Osteocyte (in vitro differentiated cells): ENCODE data around the gene ELMOD3. TPM values are rescaled to one million over a fixed set of nuclear protein-coding genes. Genes with fewer than 3 reads are reported as not detected.
A peak's percentile ranks its signal among the peaks of the same experiment; 100 is the strongest.
"Not testable (repeated sequence)": the region's sequence is repeated elsewhere in the genome, so short reads cannot be mapped to it uniquely, and the experiment has no call there.

Experiments
- DNase-seq: peaks from one replicate; pipeline ENCODE4 v3.0.0; 2021; ENCODE audit warnings: mixed read lengths; ENCODE audit not compliant: unreplicated experiment; ENCODE audit errors: extremely low spot score
- H3K27ac Mint-ChIP-seq: one replicate; pipeline ENCODE4 v1.8.0; 2021; ENCODE audit warnings: mild to moderate bottlenecking, mixed read lengths; ENCODE audit not compliant: unreplicated experiment
- H3K27me3 Mint-ChIP-seq: one replicate; pipeline ENCODE4 v1.8.0; 2021; ENCODE audit warnings: mixed read lengths; ENCODE audit not compliant: unreplicated experiment
- H3K36me3 Mint-ChIP-seq: one replicate; pipeline ENCODE4 v1.8.0; 2021; ENCODE audit warnings: mixed read lengths; ENCODE audit not compliant: unreplicated experiment
- H3K4me1 Mint-ChIP-seq: one replicate; pipeline ENCODE4 v1.8.0; 2021; ENCODE audit warnings: mixed read lengths; ENCODE audit not compliant: unreplicated experiment
- H3K4me3 Mint-ChIP-seq: one replicate; pipeline ENCODE4 v1.8.0; 2021; ENCODE audit warnings: mild to moderate bottlenecking, moderate library complexity, mixed read lengths; ENCODE audit not compliant: unreplicated experiment
- H3K9me3 Mint-ChIP-seq: one replicate; pipeline ENCODE4 v1.8.0; 2021; ENCODE audit warnings: mixed read lengths; ENCODE audit not compliant: unreplicated experiment
- total RNA-seq: library from RNA; stranded (reverse); gene quantifications from 2 replicates; pipeline ENCODE4 v1.2.1, GENCODE V29; 2021
- TF ChIP-seq, protein P1 (sequence below): fragments of 200-600 bp; sonication (generic); IDR thresholded peaks from 2 replicates; pipeline ENCODE4 v1.5.0; 2021; ENCODE audit warnings: antibody characterized with exemption, mild to moderate bottlenecking, moderate library complexity

ELMOD3 gene
- total RNA-seq, 1 donor from 2014 or later = 21.1 TPM

DNA sequence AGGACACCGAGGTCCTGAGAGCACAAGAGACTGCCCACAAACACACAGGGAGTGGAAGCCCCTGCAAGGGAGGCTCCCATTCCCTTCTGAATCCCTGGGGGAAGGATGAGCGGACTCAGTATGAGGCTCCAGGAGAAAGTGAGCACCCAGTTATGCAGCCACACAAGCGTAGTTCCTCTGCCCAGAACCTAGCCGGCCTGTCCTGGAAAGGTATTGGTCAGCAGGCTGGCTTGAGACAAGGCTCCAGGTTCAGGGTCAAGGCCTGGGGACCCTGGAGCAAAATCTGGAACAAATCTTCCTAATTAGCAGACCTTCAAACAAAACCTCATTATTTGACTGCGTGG, 56.8 kb downstream of the ELMOD3 start:
- Mint-ChIP-seq H3K36me3 (no peaks in the 10 kb centered on the region), H3K4me1 (peaks cover 38% of the 10 kb centered on the region), H3K4me3 (no peak overlapping the region), H3K9me3 (no peaks in the 10 kb centered on the region), H3K27ac (no peak overlapping the region), H3K27me3 (no peaks in the 10 kb centered on the region)
- DNase-seq = no peak
- TF ChIP-seq, protein P1, sequence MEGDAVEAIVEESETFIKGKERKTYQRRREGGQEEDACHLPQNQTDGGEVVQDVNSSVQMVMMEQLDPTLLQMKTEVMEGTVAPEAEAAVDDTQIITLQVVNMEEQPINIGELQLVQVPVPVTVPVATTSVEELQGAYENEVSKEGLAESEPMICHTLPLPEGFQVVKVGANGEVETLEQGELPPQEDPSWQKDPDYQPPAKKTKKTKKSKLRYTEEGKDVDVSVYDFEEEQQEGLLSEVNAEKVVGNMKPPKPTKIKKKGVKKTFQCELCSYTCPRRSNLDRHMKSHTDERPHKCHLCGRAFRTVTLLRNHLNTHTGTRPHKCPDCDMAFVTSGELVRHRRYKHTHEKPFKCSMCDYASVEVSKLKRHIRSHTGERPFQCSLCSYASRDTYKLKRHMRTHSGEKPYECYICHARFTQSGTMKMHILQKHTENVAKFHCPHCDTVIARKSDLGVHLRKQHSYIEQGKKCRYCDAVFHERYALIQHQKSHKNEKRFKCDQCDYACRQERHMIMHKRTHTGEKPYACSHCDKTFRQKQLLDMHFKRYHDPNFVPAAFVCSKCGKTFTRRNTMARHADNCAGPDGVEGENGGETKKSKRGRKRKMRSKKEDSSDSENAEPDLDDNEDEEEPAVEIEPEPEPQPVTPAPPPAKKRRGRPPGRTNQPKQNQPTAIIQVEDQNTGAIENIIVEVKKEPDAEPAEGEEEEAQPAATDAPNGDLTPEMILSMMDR = no peak

DNA sequence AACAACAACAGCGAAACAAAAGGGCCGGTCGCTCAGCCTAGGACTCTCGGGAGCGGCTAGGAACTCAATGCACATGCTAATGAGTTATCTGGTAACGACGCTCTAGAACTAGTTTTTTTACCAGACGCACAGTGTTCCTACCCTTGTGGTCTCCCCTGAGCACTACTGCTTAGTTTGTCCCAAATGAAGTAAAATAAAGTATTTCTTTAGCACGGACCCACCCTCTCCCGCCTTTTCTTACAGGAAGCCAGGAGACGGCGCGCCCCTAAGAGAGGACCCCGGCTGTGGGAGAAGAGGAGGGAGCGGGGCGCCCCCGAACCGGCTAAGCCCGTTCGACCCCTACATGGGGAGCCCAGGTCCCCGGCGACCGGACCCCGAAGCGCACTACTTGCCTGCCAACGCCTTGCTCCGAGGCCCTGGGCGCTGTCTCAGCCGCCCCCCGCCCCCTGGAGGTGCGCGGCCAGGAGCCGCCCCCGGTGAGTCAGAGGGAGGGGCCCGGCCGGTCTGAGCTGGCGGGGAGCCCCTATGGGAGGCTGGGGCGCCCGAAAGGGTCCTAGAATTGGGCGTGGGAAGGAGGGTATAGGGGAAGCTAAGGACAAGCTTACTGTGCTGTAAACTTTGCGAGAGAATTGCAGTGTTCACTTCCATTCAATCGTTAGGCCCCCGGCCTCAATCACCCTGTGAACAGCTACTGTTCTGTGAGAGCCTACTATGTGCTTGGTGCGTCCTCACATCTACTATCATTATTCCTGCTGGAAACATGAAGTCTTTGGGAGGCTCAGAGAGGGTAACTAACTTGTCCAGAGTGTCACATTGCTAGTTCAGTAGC, 59.2 kb downstream of the ELMOD3 start:
- peaks cover 32% of the 10 kb centered on the region for H3K4me1 Mint-ChIP-seq
- TF ChIP-seq, protein P1 = no peak
- DNase-seq = no peak

DNA sequence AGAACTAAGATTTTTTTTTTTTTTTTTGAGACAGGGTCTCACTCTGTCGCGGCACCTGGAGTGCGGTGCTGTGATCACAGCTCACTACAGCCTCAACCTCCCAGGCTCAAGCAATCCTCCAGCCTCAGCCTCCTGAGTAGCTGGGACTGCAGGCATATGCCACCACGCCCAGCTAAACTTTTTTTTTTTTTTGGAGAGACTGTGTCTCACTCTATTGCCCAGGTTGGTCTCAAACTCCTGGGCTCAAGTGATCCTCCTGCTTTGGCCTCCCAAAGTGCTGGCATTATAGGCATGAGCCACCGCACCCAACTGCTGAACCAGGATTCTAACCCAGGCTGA, 59.8 kb downstream of the ELMOD3 start:
- not testable (repeated sequence) for H3K36me3 Mint-ChIP-seq, H3K27me3 Mint-ChIP-seq, DNase-seq, H3K4me3 Mint-ChIP-seq, H3K27ac Mint-ChIP-seq, H3K9me3 Mint-ChIP-seq
- H3K4me1 Mint-ChIP-seq = peaks cover 37% of the 10 kb centered on the region

More for the DNA sequence above, 59.2 kb downstream of the ELMOD3 start:
- Mint-ChIP-seq H3K9me3 (no peaks in the 10 kb centered on the region), H3K27me3 (no peaks in the 10 kb centered on the region), H3K4me3 (peak overlapping the region; percentile 79), H3K27ac (peak overlapping the region; percentile 80), H3K36me3 (no peaks in the 10 kb centered on the region)

DNA sequence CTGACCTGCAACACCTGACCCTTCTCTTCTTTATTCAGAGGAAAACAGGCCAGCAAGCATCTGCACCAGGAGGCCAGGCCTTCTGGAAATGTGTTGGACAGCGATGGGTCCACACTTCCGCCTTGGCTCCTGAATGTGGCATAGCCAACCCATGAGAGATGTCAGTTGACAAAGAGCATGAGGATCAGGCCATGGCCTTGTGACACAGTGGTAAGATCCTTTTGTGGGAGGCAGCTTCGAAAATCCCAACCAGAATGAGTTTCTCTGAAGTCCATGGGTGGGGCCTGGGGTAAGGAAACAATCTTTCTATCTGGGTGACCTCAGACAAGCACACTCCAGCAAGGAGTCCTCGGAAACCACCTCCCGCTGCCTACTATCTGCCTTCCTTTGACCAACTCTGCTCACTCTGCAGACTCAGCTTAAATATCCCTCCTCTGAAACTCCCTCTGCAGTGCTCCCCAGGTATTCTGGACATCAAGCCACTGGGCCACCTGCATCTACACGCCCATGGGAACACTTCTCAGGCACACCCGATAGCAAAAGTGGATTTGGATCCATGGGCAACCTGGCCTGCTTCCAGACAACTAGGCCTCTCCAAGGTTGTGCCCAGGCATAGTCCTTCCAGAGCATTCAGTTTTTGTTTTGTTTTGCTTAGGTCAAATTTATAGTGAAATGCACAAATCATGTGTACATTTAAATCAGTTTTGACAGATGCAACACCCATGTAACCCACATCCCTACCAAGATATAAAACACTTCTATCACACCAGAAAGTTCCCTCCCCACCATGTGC, 60.4 kb downstream of the ELMOD3 start:
- Mint-ChIP-seq H3K27ac (no peak overlapping the region), H3K27me3 (no peaks in the 10 kb centered on the region), H3K4me3 (no peak overlapping the region), H3K4me1 (peaks cover 37% of the 10 kb centered on the region), H3K9me3 (no peaks in the 10 kb centered on the region), H3K36me3 (no peaks in the 10 kb centered on the region)
- DNase-seq = no peak
- TF ChIP-seq, protein P1 = no peak

DNA sequence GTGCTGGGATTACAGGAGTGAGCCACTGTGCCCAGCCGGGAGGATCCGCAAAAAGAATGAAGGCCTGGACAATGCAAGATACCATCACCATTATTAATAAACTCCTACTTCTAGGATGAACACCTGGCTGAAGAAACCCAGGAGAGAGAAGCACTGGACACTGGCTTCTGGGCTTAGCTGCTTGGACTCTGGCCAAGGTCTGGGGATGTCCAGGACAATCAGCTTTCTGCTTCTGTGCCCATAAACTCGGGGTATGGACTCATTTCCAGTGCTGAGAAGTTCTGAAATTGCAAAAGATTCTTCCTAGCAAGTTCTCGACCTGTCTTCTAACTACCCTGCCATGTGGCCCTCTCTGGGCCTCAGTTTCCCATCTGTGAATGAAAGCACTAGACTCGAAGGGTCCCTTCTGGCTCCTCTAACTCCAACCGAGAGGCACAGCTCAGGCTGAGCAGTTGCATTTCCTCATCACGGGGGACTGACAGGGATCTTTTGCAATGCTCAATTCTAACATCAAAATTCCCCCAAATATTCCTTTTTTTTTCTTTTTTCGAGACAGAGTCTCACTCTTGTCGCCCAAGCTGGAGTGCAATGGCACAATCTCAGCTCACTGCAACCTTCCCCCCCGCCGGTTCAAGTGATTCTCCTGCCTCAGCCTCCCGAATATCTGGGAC, 61.5 kb downstream of the ELMOD3 start:
- DNase-seq = no peak
- H3K4me1 Mint-ChIP-seq = peaks cover 35% of the 10 kb centered on the region
- no peak overlapping the region for H3K27ac Mint-ChIP-seq
- no peaks in the 10 kb centered on the region for H3K9me3 Mint-ChIP-seq
- TF ChIP-seq, protein P1 = no peak
- no peak overlapping the region for H3K4me3 Mint-ChIP-seq
- H3K36me3 Mint-ChIP-seq = no peaks in the 10 kb centered on the region
- H3K27me3 Mint-ChIP-seq = no peaks in the 10 kb centered on the region
